Esophagus squamous epithelium (tissue), 4 donors: Measurements from ENCODE around the gene SETD2.

Experiments used
- POLR2A ChIP-seq, 4 donors: fragments of 450-650 bp; IDR thresholded peaks; one replicate each; pipeline ENCODE4 v1.6.1; 2017; ENCODE audit warnings: antibody characterized with exemption in 4 of 4, mild to moderate bottlenecking in 4 of 4, moderate library complexity in 3 of 4
- TF ChIP-seq, protein P1 (sequence below), 6 experiments: fragments of 450-650 bp in 4 of 6; fragments of 200-600 bp in 2 of 6; sonication (generic) in 2 of 6; IDR thresholded peaks; one replicate each; pipeline ENCODE4 v1.5.1; 2016 to 2019; ENCODE audit warnings: antibody characterized with exemption in 6 of 6, mild to moderate bottlenecking in 4 of 6, moderate library complexity in 4 of 6

DNA sequence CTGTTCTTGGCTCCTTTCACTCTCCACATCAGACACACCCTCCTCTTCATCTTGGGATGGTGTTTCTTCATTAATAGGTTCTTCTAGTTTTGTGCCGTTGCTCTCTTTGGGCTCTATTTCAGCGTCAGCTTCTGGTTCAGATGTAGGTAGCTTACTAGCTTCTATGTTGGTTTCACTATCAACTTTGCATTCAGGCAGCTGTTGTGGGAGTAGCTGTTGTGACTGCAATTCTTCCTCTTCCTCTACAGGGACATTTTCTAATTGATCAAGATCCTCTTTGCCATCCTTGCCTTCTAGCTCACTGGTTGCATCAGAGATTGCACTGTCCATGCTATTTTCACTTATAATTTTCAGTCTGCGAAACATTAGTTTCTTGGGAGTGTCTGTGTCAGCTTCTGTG, 80.1 kb downstream of the SETD2 start:
- TF ChIP-seq POLR2A (IDR thresholded peaks at IDR 0.05): no peak
- TF ChIP-seq, protein P1, sequence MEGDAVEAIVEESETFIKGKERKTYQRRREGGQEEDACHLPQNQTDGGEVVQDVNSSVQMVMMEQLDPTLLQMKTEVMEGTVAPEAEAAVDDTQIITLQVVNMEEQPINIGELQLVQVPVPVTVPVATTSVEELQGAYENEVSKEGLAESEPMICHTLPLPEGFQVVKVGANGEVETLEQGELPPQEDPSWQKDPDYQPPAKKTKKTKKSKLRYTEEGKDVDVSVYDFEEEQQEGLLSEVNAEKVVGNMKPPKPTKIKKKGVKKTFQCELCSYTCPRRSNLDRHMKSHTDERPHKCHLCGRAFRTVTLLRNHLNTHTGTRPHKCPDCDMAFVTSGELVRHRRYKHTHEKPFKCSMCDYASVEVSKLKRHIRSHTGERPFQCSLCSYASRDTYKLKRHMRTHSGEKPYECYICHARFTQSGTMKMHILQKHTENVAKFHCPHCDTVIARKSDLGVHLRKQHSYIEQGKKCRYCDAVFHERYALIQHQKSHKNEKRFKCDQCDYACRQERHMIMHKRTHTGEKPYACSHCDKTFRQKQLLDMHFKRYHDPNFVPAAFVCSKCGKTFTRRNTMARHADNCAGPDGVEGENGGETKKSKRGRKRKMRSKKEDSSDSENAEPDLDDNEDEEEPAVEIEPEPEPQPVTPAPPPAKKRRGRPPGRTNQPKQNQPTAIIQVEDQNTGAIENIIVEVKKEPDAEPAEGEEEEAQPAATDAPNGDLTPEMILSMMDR (IDR thresholded peaks at IDR 0.05): no peak
